Right atrium auricular region (tissue), 2 donors: ENCODE data around the gene COPG1. TPM values are rescaled to one million over a fixed set of nuclear protein-coding genes. Genes with fewer than 3 reads are reported as not detected.
A peak's percentile ranks its signal among the peaks of the same experiment; 100 is the strongest.

Source experiments
- DNase-seq: peaks from one replicate; pipeline ENCODE4 v3.0.0-alpha.2; 2019; ENCODE audit warnings: low spot score
- H3K27ac ChIP-seq, 2 donors: fragments of 200-600 bp; sonication (generic); 1 replicate in 1 of 2; 2 replicates in 1 of 2; pipeline ENCODE4 v1.5.1; 2016 to 2019
- H3K27me3 ChIP-seq, 2 donors: fragments of 200-600 bp; sonication (generic); one replicate each; pipeline versions ENCODE4 v1.5.1 to v1.6.0; 2017 to 2019
- H3K36me3 ChIP-seq: fragments of 200-600 bp; sonication (generic); one replicate; pipeline ENCODE4 v1.5.1; 2016
- H3K4me1 ChIP-seq, 2 donors: fragments of 200-600 bp; sonication (generic); one replicate each; pipeline versions ENCODE4 v1.5.1 to v1.6.0; 2017 to 2019
- H3K4me3 ChIP-seq, 2 donors: fragments of 200-600 bp; sonication (generic); 1 replicate in 1 of 2; 2 replicates in 1 of 2; pipeline ENCODE4 v1.5.1; 2017 to 2019; ENCODE audit warnings: mild to moderate bottlenecking in 1 of 2, moderate library complexity in 1 of 2
- H3K9me3 ChIP-seq, 2 donors: fragments of 200-600 bp; sonication (generic); one replicate each; pipeline ENCODE4 v1.5.1; 2019
- total RNA-seq, 2 donors: library from RNA; depleted of rRNA; stranded (reverse); fragments of >200 nt; gene quantifications; one replicate each; pipeline ENCODE4 v1.1.0, GENCODE V29; 2016
- TF ChIP-seq, protein P1 (sequence below), 2 donors: fragments of 200-600 bp; sonication (generic); IDR thresholded peaks; one replicate each; pipeline ENCODE4 v1.5.1; 2019; ENCODE audit warnings: antibody characterized with exemption in 2 of 2

The COPG1 gene, protein sequence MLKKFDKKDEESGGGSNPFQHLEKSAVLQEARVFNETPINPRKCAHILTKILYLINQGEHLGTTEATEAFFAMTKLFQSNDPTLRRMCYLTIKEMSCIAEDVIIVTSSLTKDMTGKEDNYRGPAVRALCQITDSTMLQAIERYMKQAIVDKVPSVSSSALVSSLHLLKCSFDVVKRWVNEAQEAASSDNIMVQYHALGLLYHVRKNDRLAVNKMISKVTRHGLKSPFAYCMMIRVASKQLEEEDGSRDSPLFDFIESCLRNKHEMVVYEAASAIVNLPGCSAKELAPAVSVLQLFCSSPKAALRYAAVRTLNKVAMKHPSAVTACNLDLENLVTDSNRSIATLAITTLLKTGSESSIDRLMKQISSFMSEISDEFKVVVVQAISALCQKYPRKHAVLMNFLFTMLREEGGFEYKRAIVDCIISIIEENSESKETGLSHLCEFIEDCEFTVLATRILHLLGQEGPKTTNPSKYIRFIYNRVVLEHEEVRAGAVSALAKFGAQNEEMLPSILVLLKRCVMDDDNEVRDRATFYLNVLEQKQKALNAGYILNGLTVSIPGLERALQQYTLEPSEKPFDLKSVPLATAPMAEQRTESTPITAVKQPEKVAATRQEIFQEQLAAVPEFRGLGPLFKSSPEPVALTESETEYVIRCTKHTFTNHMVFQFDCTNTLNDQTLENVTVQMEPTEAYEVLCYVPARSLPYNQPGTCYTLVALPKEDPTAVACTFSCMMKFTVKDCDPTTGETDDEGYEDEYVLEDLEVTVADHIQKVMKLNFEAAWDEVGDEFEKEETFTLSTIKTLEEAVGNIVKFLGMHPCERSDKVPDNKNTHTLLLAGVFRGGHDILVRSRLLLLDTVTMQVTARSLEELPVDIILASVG
- total RNA-seq = 10 to 100 TPM; 88.7 to 99.2 TPM

DNA sequence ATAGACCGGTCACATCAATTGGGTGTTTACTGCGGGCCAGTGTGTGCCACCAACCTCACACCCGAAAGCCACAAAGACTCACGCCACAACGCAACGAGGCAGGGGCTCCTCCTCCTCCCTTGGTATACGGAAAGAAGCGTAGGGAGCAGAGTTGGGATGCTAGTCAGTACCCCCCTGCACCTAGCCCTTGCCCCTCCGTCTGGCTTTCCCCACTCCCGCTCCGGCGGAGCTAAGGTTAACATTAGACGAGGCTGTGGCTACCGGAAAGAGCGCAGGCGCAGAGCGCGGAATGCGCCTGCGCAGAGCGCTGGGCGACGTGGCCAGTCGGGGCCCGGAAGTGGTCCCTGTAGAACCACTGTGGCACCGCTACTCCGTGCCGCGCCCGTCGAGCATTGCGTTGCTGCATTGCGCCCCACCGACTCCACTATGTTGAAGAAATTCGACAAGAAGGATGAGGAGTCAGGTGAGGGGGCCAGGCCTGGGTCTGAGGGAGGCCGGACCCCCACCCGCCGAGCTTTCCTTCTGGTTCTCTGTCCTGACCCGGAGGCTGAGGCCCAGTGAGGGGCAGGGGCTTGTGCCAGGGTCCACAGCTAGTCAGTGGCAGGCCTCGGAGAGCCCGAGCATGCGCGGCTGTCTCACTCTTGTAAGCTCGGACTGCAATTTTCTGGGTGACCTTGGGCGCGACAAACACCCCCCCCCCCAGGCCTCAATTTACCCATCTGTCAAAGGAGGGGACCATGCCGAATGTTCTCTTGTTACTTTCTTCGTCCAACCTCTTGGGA lies at the start of gene COPG1:
COPG1 (plus strand) TSS at position 323 of the 782 bp plus-strand sequence; CDS start at position 427, 104 bp downstream.
- peak within 1 kb of the TSS; percentile 91 to 99 for H3K4me3 ChIP-seq
- H3K4me1 ChIP-seq = peaks cover 0 to 36% of the 10 kb centered on the region in 2 donors
- peak; percentile 87 for DNase-seq
- H3K9me3 ChIP-seq = no peaks in the 10 kb centered on the region
- peaks cover 26% of the 10 kb centered on the region for H3K36me3 ChIP-seq
- H3K27me3 ChIP-seq = no peaks in the 10 kb centered on the region
- H3K27ac ChIP-seq = peak within 1 kb of the TSS; percentile 84 to 90
- TF ChIP-seq, protein P1, sequence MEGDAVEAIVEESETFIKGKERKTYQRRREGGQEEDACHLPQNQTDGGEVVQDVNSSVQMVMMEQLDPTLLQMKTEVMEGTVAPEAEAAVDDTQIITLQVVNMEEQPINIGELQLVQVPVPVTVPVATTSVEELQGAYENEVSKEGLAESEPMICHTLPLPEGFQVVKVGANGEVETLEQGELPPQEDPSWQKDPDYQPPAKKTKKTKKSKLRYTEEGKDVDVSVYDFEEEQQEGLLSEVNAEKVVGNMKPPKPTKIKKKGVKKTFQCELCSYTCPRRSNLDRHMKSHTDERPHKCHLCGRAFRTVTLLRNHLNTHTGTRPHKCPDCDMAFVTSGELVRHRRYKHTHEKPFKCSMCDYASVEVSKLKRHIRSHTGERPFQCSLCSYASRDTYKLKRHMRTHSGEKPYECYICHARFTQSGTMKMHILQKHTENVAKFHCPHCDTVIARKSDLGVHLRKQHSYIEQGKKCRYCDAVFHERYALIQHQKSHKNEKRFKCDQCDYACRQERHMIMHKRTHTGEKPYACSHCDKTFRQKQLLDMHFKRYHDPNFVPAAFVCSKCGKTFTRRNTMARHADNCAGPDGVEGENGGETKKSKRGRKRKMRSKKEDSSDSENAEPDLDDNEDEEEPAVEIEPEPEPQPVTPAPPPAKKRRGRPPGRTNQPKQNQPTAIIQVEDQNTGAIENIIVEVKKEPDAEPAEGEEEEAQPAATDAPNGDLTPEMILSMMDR (IDR thresholded peaks at IDR 0.05) = no peak

DNA sequence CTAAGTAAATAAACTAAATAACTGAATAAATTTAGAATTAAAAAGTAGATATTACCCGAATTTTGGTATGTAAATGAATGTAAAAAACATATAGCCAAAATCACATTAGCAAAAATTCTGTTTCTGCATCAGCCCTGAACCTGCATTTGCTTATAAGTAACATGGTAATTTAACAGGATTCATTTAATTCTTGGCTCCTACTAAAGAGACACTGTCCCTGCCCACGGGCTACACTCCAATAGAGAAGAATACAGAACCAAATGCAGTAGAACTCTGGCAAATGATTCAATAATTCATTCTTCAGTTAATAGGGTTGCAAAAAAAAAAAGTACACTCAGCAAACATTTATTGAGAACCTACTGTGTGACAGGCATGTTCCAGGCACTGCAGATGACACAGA lies 44.9 kb upstream of the COPG1 start:
- TF ChIP-seq, protein P1 (IDR thresholded peaks at IDR 0.05) = no peak
- no peak for DNase-seq

DNA sequence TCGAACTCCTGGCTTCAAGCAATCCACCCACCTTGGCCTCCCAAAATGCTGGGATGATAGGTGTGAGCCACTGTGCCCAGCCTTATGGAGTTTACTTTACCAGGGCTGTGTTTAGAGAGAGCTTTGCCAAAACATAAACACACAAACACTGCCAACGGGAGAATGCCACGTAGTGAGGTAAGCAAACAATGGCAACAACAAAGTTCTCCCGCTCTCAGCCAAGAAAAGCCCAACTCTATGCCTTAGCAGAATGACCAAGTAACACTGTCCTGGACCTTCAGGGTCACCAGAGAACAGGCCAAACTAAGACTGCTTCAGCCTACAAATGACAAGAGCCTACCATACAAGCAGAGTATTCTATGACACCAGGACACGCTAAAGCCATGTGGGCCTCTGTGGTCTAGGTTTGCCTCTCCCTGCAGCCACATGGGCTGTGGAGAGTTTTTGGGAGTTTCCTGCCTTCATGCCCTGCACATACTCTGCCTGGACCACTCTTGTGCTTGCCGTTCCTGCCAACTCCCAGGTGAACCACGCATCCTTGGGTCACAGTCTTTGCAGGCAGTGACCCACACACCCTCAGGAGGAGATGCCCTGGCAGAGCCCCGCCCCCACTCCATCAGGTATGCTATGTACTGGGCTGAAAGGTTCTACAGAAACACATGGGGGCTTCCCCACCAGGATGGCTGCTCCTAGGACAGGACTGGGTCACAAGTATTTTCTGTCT lies 44.1 kb upstream of the COPG1 start:
- Histone ChIP-seq H3K36me3 (no peaks in the 10 kb centered on the region), H3K27ac (no peak overlapping the region), H3K4me3 (no peak overlapping the region), H3K27me3 (no peaks in the 10 kb centered on the region), H3K9me3 (no peaks in the 10 kb centered on the region), H3K4me1 (no peaks in the 10 kb centered on the region)
- TF ChIP-seq, protein P1 (IDR thresholded peaks at IDR 0.05) = no peak
- DNase-seq = no peak

More for the DNA sequence above, 44.9 kb upstream of the COPG1 start:
- no peaks in the 10 kb centered on the region for H3K36me3 ChIP-seq
- H3K4me3 ChIP-seq = no peak overlapping the region
- no peaks in the 10 kb centered on the region for H3K9me3 ChIP-seq
- H3K27ac ChIP-seq = no peak overlapping the region
- H3K4me1 ChIP-seq = no peaks in the 10 kb centered on the region
- H3K27me3 ChIP-seq = no peaks in the 10 kb centered on the region

DNA sequence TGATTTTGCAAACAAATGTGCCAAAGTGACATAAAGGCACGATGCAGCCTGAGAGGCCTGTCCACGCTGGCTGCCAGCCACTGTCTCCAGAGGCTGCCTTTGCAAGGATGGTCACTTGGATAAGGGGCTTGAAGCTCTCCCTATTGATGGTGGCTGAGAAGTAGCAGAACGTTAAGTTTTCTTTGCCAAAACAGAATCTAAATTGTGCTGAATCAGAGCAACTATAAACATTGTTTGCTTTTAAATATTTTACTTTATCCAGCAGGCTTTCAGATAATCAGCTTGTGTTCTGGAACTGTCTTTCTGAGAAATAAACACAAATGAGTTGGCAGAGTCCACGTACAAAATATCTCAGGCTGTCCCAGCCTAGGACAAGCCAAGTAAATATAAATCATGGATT lies 41.9 kb upstream of the COPG1 start:
- Histone ChIP-seq H3K4me3 (no peak overlapping the region), H3K9me3 (no peaks in the 10 kb centered on the region), H3K36me3 (no peaks in the 10 kb centered on the region), H3K4me1 (peaks cover 0 to 11% of the 10 kb centered on the region in 2 donors), H3K27ac (no peak overlapping the region), H3K27me3 (no peaks in the 10 kb centered on the region)
- TF ChIP-seq, protein P1 (IDR thresholded peaks at IDR 0.05) = no peak
- no peak for DNase-seq

DNA sequence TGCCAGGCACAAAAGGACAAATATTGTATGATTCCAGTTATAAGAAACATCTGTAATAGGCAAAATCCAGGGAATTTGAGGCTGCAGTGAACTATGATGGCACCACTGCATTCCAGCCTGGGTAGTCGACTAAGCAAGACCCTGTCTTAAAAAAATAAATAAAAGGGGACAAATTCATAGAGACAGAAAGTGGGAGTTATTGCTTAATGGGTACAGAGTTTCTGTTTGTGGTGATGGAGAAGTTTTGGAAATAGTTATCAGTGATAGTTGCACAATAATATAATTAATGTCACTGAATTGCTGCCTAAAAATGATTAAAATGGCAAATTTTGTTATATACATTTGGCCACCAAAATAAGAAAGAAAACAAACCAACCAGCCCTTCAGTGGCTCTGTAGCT lies 38.1 kb upstream of the COPG1 start:
- DNase-seq = no peak
- Histone ChIP-seq H3K9me3 (no peaks in the 10 kb centered on the region), H3K27me3 (no peaks in the 10 kb centered on the region), H3K4me3 (no peak overlapping the region), H3K4me1 (peaks cover 0 to 12% of the 10 kb centered on the region in 2 donors), H3K27ac (no peak overlapping the region), H3K36me3 (no peaks in the 10 kb centered on the region)
- TF ChIP-seq, protein P1 (IDR thresholded peaks at IDR 0.05) = no peak
